H1 (cell line): Measurements from ENCODE around the gene PSMD13. TPM values are rescaled to one million over a fixed set of nuclear protein-coding genes. Genes with fewer than 3 reads are reported as not detected.

Experiments used
- CTCF ChIA-PET: fragments of 300-600 bp; sonication (Branson Sonifier 250); formaldehyde crosslinking; loops from one replicate; lab custom pipeline; 2021; ENCODE audit not compliant: partially characterized antibody; lab: Charles Lee
- POLR2A ChIA-PET: fragments of 300-600 bp; sonication (Branson Sonifier 250); formaldehyde crosslinking; loops from one replicate; lab custom pipeline; 2021; ENCODE audit warnings: inconsistent platforms; ENCODE audit not compliant: partially characterized antibody; lab: Charles Lee
- DNase-seq, 2 experiments: peaks; one replicate each; pipeline versions ENCODE4 v3.0.0 to v3.0.0-alpha.2; 2010 to 2022; ENCODE audit warnings: low spot score in 2 of 2, low read depth in 1 of 2, mixed read lengths in 1 of 2
- FAIRE-seq: peaks from 2 replicates; lab custom pipeline; 2011; peaks lifted over from hg19 to GRCh38; lab: Jason Lieb, UNC
- H2AFZ ChIP-seq: 2 replicates; pipeline ENCODE4 v1.8.1; 2012; ENCODE audit warnings: low read length, inconsistent platforms
- H2AK5ac ChIP-seq: 2 replicates; pipeline ENCODE4 v1.6.1; 2013; ENCODE audit warnings: low read depth, low read length
- H2BK120ac ChIP-seq: replicated peaks from 2 replicates; pipeline ENCODE3; 2013; ENCODE audit warnings: low read depth, low read length, inconsistent platforms
- H2BK12ac ChIP-seq: 2 replicates; pipeline ENCODE4 v1.6.1; 2013; ENCODE audit warnings: low read depth, low read length
- H2BK15ac ChIP-seq: 2 replicates; pipeline ENCODE4 v1.6.1; 2013; ENCODE audit warnings: low read length
- H2BK20ac ChIP-seq: 2 replicates; pipeline ENCODE4 v1.6.1; 2013; ENCODE audit warnings: low read length
- H2BK5ac ChIP-seq: 2 replicates; pipeline ENCODE4 v1.6.1; 2013; ENCODE audit warnings: low read depth, low read length
- H3K14ac ChIP-seq: 2 replicates; pipeline ENCODE4 v1.6.1; 2013; ENCODE audit warnings: inconsistent platforms; ENCODE audit not compliant: insufficient read length
- H3K18ac ChIP-seq: 2 replicates; pipeline ENCODE4 v1.6.1; 2013; ENCODE audit warnings: low read length; ENCODE audit errors: extremely low read depth
- H3K23ac ChIP-seq: 2 replicates; pipeline ENCODE4 v1.6.1; 2013; ENCODE audit warnings: inconsistent platforms; ENCODE audit not compliant: insufficient read length
- H3K23me2 ChIP-seq: 2 replicates; pipeline ENCODE4 v1.6.1; 2013; ENCODE audit warnings: low read depth, low read length
- H3K27ac ChIP-seq: 2 replicates; pipeline ENCODE4 v1.6.1; 2011; ENCODE audit warnings: low read depth, low read length, inconsistent platforms
- H3K27me3 ChIP-seq, 4 experiments: replicated peaks in 1 of 4; 1 replicate in 1 of 4; 2 replicates in 3 of 4; pipeline versions ENCODE4 v1.6.1 to v1.8.1; 2011 to 2013; ENCODE audit warnings: low read length in 3 of 4, mild to moderate bottlenecking in 3 of 4, inconsistent platforms in 2 of 4, mixed read lengths in 2 of 4, moderate library complexity in 1 of 4; ENCODE audit not compliant: control insufficient read depth in 3 of 4, insufficient read depth in 3 of 4; ENCODE audit errors: extremely low read depth in 1 of 4
- H3K36me3 ChIP-seq, 4 experiments: 2 replicates each; pipeline versions ENCODE4 v1.6.1 to v1.8.1; 2011 to 2013; ENCODE audit warnings: mild to moderate bottlenecking in 4 of 4, low read length in 3 of 4, moderate library complexity in 2 of 4, control low read depth in 1 of 4, inconsistent platforms in 1 of 4; ENCODE audit not compliant: insufficient read depth in 4 of 4, control insufficient read depth in 2 of 4
- H3K4ac ChIP-seq: replicated peaks from 2 replicates; pipeline ENCODE3; 2013; ENCODE audit warnings: low read length, low read depth, mixed read lengths, inconsistent platforms; ENCODE audit not compliant: insufficient read length
- H3K4me1 ChIP-seq, 4 experiments: replicated peaks in 1 of 4; 1 replicate in 1 of 4; 2 replicates in 3 of 4; pipeline versions ENCODE4 v1.6.1 to v1.8.1; 2011 to 2013; ENCODE audit warnings: low read length in 3 of 4, inconsistent platforms in 2 of 4, mixed read lengths in 1 of 4; ENCODE audit not compliant: insufficient read depth in 4 of 4, control insufficient read depth in 3 of 4
- H3K4me2 ChIP-seq, 2 experiments: 2 replicates each; pipeline versions ENCODE4 v1.6.1 to v1.8.1; 2011 to 2013; ENCODE audit warnings: low read depth in 2 of 2, low read length in 2 of 2, control low read depth in 1 of 2, inconsistent platforms in 1 of 2, mild to moderate bottlenecking in 1 of 2; ENCODE audit not compliant: insufficient read depth in 1 of 2
- H3K4me3 ChIP-seq, 4 experiments: fragments of 200-600, 300-600 bp in 1 of 4; sonication (generic), shearing (Covaris generic), sonication (Bioruptor Twin) in 1 of 4; 2 replicates each; pipeline versions ENCODE4 v1.5.1 to v1.8.1; 2011 to 2016; ENCODE audit warnings: low read length in 4 of 4, low read depth in 3 of 4, control low read depth in 2 of 4, inconsistent platforms in 2 of 4, mild to moderate bottlenecking in 2 of 4, mixed read lengths in 1 of 4, moderate library complexity in 1 of 4; ENCODE audit not compliant: insufficient read depth in 2 of 4; ENCODE audit errors: extremely low read depth in 1 of 4
- H3K56ac ChIP-seq: replicated peaks from 2 replicates; pipeline ENCODE3; 2013; ENCODE audit warnings: low read depth, mild to moderate bottlenecking, mixed read lengths, low read length, inconsistent platforms; ENCODE audit not compliant: insufficient read length
- H3K79me1 ChIP-seq: 2 replicates; pipeline ENCODE4 v1.6.1; 2013; ENCODE audit warnings: low read depth, low read length, control low read depth
- H3K79me2 ChIP-seq, 2 experiments: 2 replicates each; pipeline versions ENCODE4 v1.6.1 to v1.8.1; 2012 to 2013; ENCODE audit warnings: low read length in 2 of 2, mild to moderate bottlenecking in 2 of 2, inconsistent platforms in 1 of 2; ENCODE audit not compliant: insufficient read depth in 2 of 2, control insufficient read depth in 1 of 2
- H3K9ac ChIP-seq, 4 experiments: replicated peaks in 1 of 4; 1 replicate in 1 of 4; 2 replicates in 3 of 4; pipeline versions ENCODE4 v1.6.1 to v1.8.1; 2011 to 2013; ENCODE audit warnings: low read depth in 3 of 4, low read length in 3 of 4, control low read depth in 2 of 4, mild to moderate bottlenecking in 2 of 4, moderate library complexity in 2 of 4, inconsistent platforms in 1 of 4; ENCODE audit errors: extremely low read depth in 1 of 4
- H3K9me3 ChIP-seq, 2 experiments: 2 replicates each; pipeline versions ENCODE4 v1.6.1 to v1.8.1; 2012 to 2013; ENCODE audit warnings: mild to moderate bottlenecking in 2 of 2, moderate library complexity in 2 of 2, control low read depth in 1 of 2, inconsistent platforms in 1 of 2, low read depth in 1 of 2, low read length in 1 of 2, mixed read lengths in 1 of 2; ENCODE audit not compliant: insufficient read depth in 2 of 2
- H4K20me1 ChIP-seq, 2 experiments: replicated peaks in 1 of 2; 2 replicates each; pipeline versions ENCODE3 to v1.8.1; 2011 to 2013; ENCODE audit warnings: inconsistent platforms in 2 of 2, low read length in 2 of 2, mild to moderate bottlenecking in 1 of 2; ENCODE audit not compliant: insufficient read depth in 2 of 2, control insufficient read depth in 1 of 2
- H4K5ac ChIP-seq: 2 replicates; pipeline ENCODE4 v1.6.1; 2013; ENCODE audit warnings: low read length, low read depth, mixed read lengths, inconsistent platforms; ENCODE audit not compliant: insufficient read length
- H4K8ac ChIP-seq: 2 replicates; pipeline ENCODE4 v1.8.0; 2013; ENCODE audit warnings: mild to moderate bottlenecking, moderate library complexity, low read length, inconsistent platforms; ENCODE audit not compliant: insufficient read depth; ENCODE audit errors: extremely low read depth
- H4K91ac ChIP-seq: replicated peaks from 2 replicates; pipeline ENCODE3; 2013; ENCODE audit warnings: low read length, mixed read lengths, inconsistent platforms; ENCODE audit not compliant: insufficient read length
- CHD2 ChIP-seq: IDR thresholded peaks from 2 replicates; pipeline ENCODE4 v1.6.1; 2012; ENCODE audit warnings: low read length, improper control_type of control experiment
- CREB1 ChIP-seq: IDR thresholded peaks from 2 replicates; pipeline ENCODE4 v1.6.1; 2012; ENCODE audit warnings: inconsistent platforms
- FOSL1 ChIP-seq: IDR thresholded peaks from 2 replicates; pipeline ENCODE4 v1.6.1; 2011; ENCODE audit warnings: mild to moderate bottlenecking, low read depth, low read length, moderate library complexity; ENCODE audit not compliant: insufficient read depth
- RAD21 ChIP-seq, 2 experiments: IDR thresholded peaks in 1 of 2; conservative IDR thresholded peaks in 1 of 2; 2 replicates each; pipeline ENCODE4 v1.6.1; 2011; ENCODE audit warnings: low read depth in 2 of 2, low read length in 2 of 2, improper control_type of control experiment in 1 of 2, inconsistent platforms in 1 of 2, mild to moderate bottlenecking in 1 of 2, moderate library complexity in 1 of 2
- RXRA ChIP-seq: IDR thresholded peaks from 2 replicates; pipeline ENCODE4 v1.6.1; 2011; ENCODE audit warnings: low read depth, mild to moderate bottlenecking, low read length, moderate library complexity; ENCODE audit not compliant: insufficient read depth
- SUZ12 ChIP-seq: fragments of 200-600 bp; sonication (generic); IDR thresholded peaks from 2 replicates; pipeline ENCODE4 v1.6.1; 2012; ENCODE audit warnings: mild to moderate bottlenecking, inconsistent platforms, low read length, moderate library complexity, mixed read lengths
- TAF1 ChIP-seq: IDR thresholded peaks from 2 replicates; pipeline ENCODE4 v1.6.1; 2011; ENCODE audit warnings: mild to moderate bottlenecking, low read depth, low read length
- TEAD4 ChIP-seq: IDR thresholded peaks from 2 replicates; pipeline ENCODE4 v1.6.1; 2012; ENCODE audit warnings: low read depth, low read length, inconsistent platforms, mixed read lengths
- USF2 ChIP-seq: IDR thresholded peaks from 2 replicates; pipeline ENCODE4 v1.6.1; 2011; ENCODE audit warnings: low read length, improper control_type of control experiment
- YY1 ChIP-seq: IDR thresholded peaks from 2 replicates; pipeline ENCODE4 v1.6.1; 2011; ENCODE audit warnings: low read depth, mild to moderate bottlenecking, low read length
- ZNF274 ChIP-seq: IDR thresholded peaks from 2 replicates; pipeline ENCODE4 v1.7.0; 2012; ENCODE audit warnings: low read length, borderline replicate concordance; ENCODE audit errors: extremely low read depth
- WGBS, 2 experiments: shearing (Covaris generic) in 1 of 2; methylation state at CpG; one replicate each; pipeline versions ENCODE4 v1.1.6 to v1.1.7; 2013 to 2015; ENCODE audit warnings: low lambda C conversion rate in 2 of 2, mixed read lengths in 2 of 2, inconsistent platforms in 1 of 2, low coverage in 1 of 2, missing lambda C conversion rate in 1 of 2; ENCODE audit not compliant: insufficient replicate concordance in 2 of 2, insufficient coverage in 1 of 2, insufficient read length in 1 of 2; ENCODE audit errors: extremely low coverage in 1 of 2, missing lambda C conversion rate in 1 of 2; 5-methylcytosine and 5-hydroxymethylcytosine counted together
- polyA plus RNA-seq, 7 experiments: library from polyadenylated mRNA; depleted of rRNA in 3 of 7; stranded (reverse) in 5 of 7; unstranded in 2 of 7; fragments of >200 nt in 5 of 7; fragments of 200-250 nt in 2 of 7; gene quantifications; 1 replicate in 5 of 7; 2 replicates in 1 of 7; 4 replicates in 1 of 7; pipeline versions ENCODE4 v1.2.1 to v1.2.3, GENCODE V29; 2011 to 2013; ENCODE audit warnings: missing spikeins in 2 of 7, mixed read lengths in 2 of 7
- total RNA-seq: library from RNA; stranded (reverse); fragmentation: NEBNext Ultra II Directional; extraction: Animal tissue kit (Norgen Biotek cat#: 25700); gene quantifications from 2 replicates; pipeline ENCODE4 v1.2.1, GENCODE V29; 2021

Gene PSMD13
- total and polyA plus RNA-seq, 2 of the 8 experiments (the other 6 are each of a cell fraction or from before 2014, with no cell fraction given) = 121 to 141 TPM

- no peaks in the 10 kb centered on the region for H3K23me2 ChIP-seq
- ChIA-PET POLR2A (interaction anchor here (0.6 to 3.0 kb wide), 6 partner anchors 9 to 234 kb away, joined by 3 to 17 read pairs (median 4); no protein-coding TSS in a partner anchor), CTCF (interaction anchor here (1.0 to 3.4 kb wide), 6 partner anchors 10 to 68 kb away, joined by 3 to 29 read pairs (median 6); partner anchors contain the start of gene IFITM2)
- H2AFZ ChIP-seq = no peak overlapping the region
- H3K27me3 ChIP-seq = no peaks in the 10 kb centered on the region
- no peak overlapping the region for H3K4me3 ChIP-seq
- H3K14ac ChIP-seq = no peak overlapping the region
- H4K20me1 ChIP-seq = no peaks in the 10 kb centered on the region
- H2BK15ac ChIP-seq = no peak overlapping the region
- no peak overlapping the region for H2BK12ac ChIP-seq
- no peaks in the 10 kb centered on the region for H3K9me3 ChIP-seq
- FAIRE-seq (no peak), DNase-seq (no peak)
- H3K36me3 ChIP-seq = peaks cover 3 to 30% (median 15%) of the 10 kb centered on the region in 4 experiments; a peak in 6 of 8 replicates
- no peak overlapping the region for H4K8ac ChIP-seq
- peaks cover 5 to 34% (median 23%) of the 10 kb centered on the region in 4 experiments for H3K4me1 ChIP-seq
- H3K27ac ChIP-seq = no peak overlapping the region
- no peak overlapping the region for H3K18ac ChIP-seq
- no peak overlapping the region for H3K56ac ChIP-seq
- WGBS, 2 experiments = 91% methylated on average over 24 of the region's 26 CpGs; no CpG with 5 or more reads in 1 of the 2 experiments
- no peak overlapping the region for H4K91ac ChIP-seq
- H2BK20ac ChIP-seq = no peak overlapping the region
- no peaks in the 10 kb centered on the region for H3K79me1 ChIP-seq
- no peak overlapping the region for H3K23ac ChIP-seq
- no peak overlapping the region for H2AK5ac ChIP-seq
- no peak overlapping the region for H3K4me2 ChIP-seq
- H3K4ac ChIP-seq = no peak overlapping the region
- H3K79me2 ChIP-seq = no peaks in the 10 kb centered on the region
- no peak overlapping the region for H4K5ac ChIP-seq
- H2BK120ac ChIP-seq = no peak overlapping the region
- H2BK5ac ChIP-seq = no peak overlapping the region
- no peak overlapping the region for H3K9ac ChIP-seq
- no peak for TF ChIP-seq TEAD4
- no peak for TF ChIP-seq TAF1
- no peak for TF ChIP-seq CREB1
- no peak for TF ChIP-seq YY1
- TF ChIP-seq SUZ12 = no peak
- no peak for TF ChIP-seq ZNF274
- TF ChIP-seq USF2 = no peak
- TF ChIP-seq CHD2 = no peak
- TF ChIP-seq RAD21 (IDR thresholded peaks at IDR 0.05 in 1 of 2, conservative IDR thresholded peaks at IDR 0.05 in 1 of 2; ENCODE audit: low read depth in 2 of 2, low read length in 2 of 2) = no peak
- no peak for TF ChIP-seq FOSL1
- no peak for TF ChIP-seq RXRA
These were observed 58.8 kb downstream of the PSMD13 start for GRCh38 chr11:295351-296170.
